Measurements from ENCODE around the gene SH3GL1.

The SH3GL1 gene

GRCh38 chr19:4445963-4446703 lies 45.8 kb upstream of the SH3GL1 start:
- no peak overlapping the region for H3K4me3 ChIP-seq (ENCODE audit: low read length)

GRCh38 chr19:4444765-4445741 lies 44.7 kb upstream of the SH3GL1 start:
- no peak for DNase-seq (ENCODE audit: low read depth)
- no peak overlapping the region for H3K4me3 ChIP-seq (ENCODE audit: low read length)
- TF ChIP-seq CTCF (conservative IDR thresholded peaks at IDR 0.05; ENCODE audit: low read length) = no peak

More at GRCh38 chr19:4445963-4446703, 45.8 kb upstream of the SH3GL1 start:
- TF ChIP-seq CTCF (conservative IDR thresholded peaks at IDR 0.05; ENCODE audit: low read length) = no peak
- DNase-seq (ENCODE audit: low read depth) = no peak

GRCh38 chr19:4443966-4444764 lies 43.8 kb upstream of the SH3GL1 start:
- no peak overlapping the region for H3K4me3 ChIP-seq (ENCODE audit: low read length)
- no peak for TF ChIP-seq CTCF (conservative IDR thresholded peaks at IDR 0.05; ENCODE audit: low read length)
- DNase-seq (ENCODE audit: low read depth) = no peak

GRCh38 chr19:4443188-4443587 lies 42.8 kb upstream of the SH3GL1 start:
- no peak overlapping the region for H3K4me3 ChIP-seq (ENCODE audit: low read length)
- no peak for DNase-seq (ENCODE audit: low read depth)
- no peak for TF ChIP-seq CTCF (conservative IDR thresholded peaks at IDR 0.05; ENCODE audit: low read length)

GRCh38 chr19:4442819-4443146 lies 42.4 kb upstream of the SH3GL1 start:
- no peak overlapping the region for H3K4me3 ChIP-seq (ENCODE audit: low read length)
- no peak for DNase-seq (ENCODE audit: low read depth)
- TF ChIP-seq CTCF (conservative IDR thresholded peaks at IDR 0.05; ENCODE audit: low read length) = no peak

GRCh38 chr19:4441994-4442818 lies 41.9 kb upstream of the SH3GL1 start:
- H3K4me3 ChIP-seq (ENCODE audit: low read length) = no peak overlapping the region
- TF ChIP-seq CTCF (conservative IDR thresholded peaks at IDR 0.05; ENCODE audit: low read length) = no peak
- DNase-seq (ENCODE audit: low read depth) = no peak
